HCT116 (cell line): ENCODE data around the gene KANK2. TPM values are rescaled to one million over a fixed set of nuclear protein-coding genes. Genes with fewer than 3 reads are reported as not detected.

Experiments
- ATAC-seq: fragments of 200-7000 bp; cut with Tn5 transposase; 2 replicates; pipeline ENCODE4 v1.9.1; 2020; ENCODE audit warnings: mild to moderate bottlenecking, moderate library complexity
- Bru-seq: library from RNA; stranded (reverse); fragments of 400-500 nt; gene quantifications from one replicate; lab custom pipeline; 2021; lab: Mats Ljungman, UMichigan
- BruChase-seq, 2 experiments: library from RNA; stranded (reverse); fragments of 400-500 nt; gene quantifications; one replicate each; lab custom pipeline; 2021; lab: Mats Ljungman, UMichigan
- BruUV-seq: library from RNA; stranded (reverse); fragments of 400-500 nt; replicated peaks from 2 replicates; lab custom pipeline; 2021; lab: Mats Ljungman, UMichigan
- CTCF ChIA-PET: fragments of 300-600 bp; sonication (Branson Sonifier 250); formaldehyde crosslinking; loops from one replicate; lab custom pipeline; 2021; ENCODE audit warnings: antibody characterized with exemption; lab: Charles Lee
- POLR2A ChIA-PET: fragments of 300-600, 350-600 bp; sonication (Branson Sonifier 250); formaldehyde crosslinking; loops from one replicate; lab custom pipeline; 2021; ENCODE audit warnings: antibody characterized with exemption; lab: Charles Lee
- RAD21 ChIA-PET, 2 experiments: fragments of 300-600 bp; sonication (Branson Sonifier 250); formaldehyde crosslinking; loops; one replicate each; lab custom pipeline; 2023; ENCODE audit warnings: low total read pairs in 2 of 2; ENCODE audit not compliant: uncharacterized antibody in 2 of 2, unreplicated experiment in 2 of 2, low non-redundant PET in 1 of 2; lab: Charles Lee
- DNase-seq: peaks from one replicate; pipeline ENCODE4 v3.0.0-alpha.2; 2010; ENCODE audit warnings: low read depth, low spot score
- H2AFZ ChIP-seq: fragments of 200-600 bp; shearing (Covaris generic), sonication (generic); 2 replicates; pipeline ENCODE4 v1.6.1; 2017; ENCODE audit warnings: low read depth, mixed run types, mixed read lengths, antibody characterized with exemption, low read length; ENCODE audit not compliant: poor library complexity, severe bottlenecking
- H3K27ac ChIP-seq: 2 replicates; pipeline ENCODE4 v1.5.1; 2012; ENCODE audit warnings: low read depth, low read length
- H3K27me3 ChIP-seq: fragments of 200-600 bp; sonication (generic); 2 replicates; pipeline ENCODE4 v1.6.1; 2016; ENCODE audit warnings: mixed run types, low read length, mixed read lengths; ENCODE audit not compliant: insufficient read depth
- H3K36me3 ChIP-seq, 2 experiments: fragments of 200-500 bp in 1 of 2; fragments of 200-600 bp in 1 of 2; sonication (Bioruptor generic) in 1 of 2; sonication (generic) in 1 of 2; 2 replicates each; pipeline versions ENCODE4 v1.5.1 to v1.6.1; 2014 to 2016; ENCODE audit warnings: low read length in 2 of 2, inconsistent platforms in 1 of 2, mixed read lengths in 1 of 2, mixed run types in 1 of 2; ENCODE audit not compliant: insufficient read depth in 2 of 2, control insufficient read depth in 1 of 2
- H3K4me1 ChIP-seq, 2 experiments: fragments of 200-600 bp in 1 of 2; sonication (generic) in 1 of 2; 2 replicates each; pipeline versions ENCODE4 v1.5.1 to v1.6.1; 2012 to 2017; ENCODE audit warnings: low read length in 2 of 2, inconsistent platforms in 1 of 2, mild to moderate bottlenecking in 1 of 2, mixed read lengths in 1 of 2, mixed run types in 1 of 2, moderate library complexity in 1 of 2; ENCODE audit not compliant: insufficient read depth in 2 of 2, control insufficient read depth in 1 of 2
- H3K4me2 ChIP-seq: fragments of 200-600 bp; sonication (generic); 2 replicates; pipeline ENCODE4 v1.6.1; 2017; ENCODE audit warnings: mixed run types, low read length, mixed read lengths
- H3K4me3 ChIP-seq, 2 experiments: fragments of 200-600 bp in 1 of 2; sonication (generic) in 1 of 2; replicated peaks in 1 of 2; 2 replicates each; pipeline ENCODE4 v1.5.1; 2011 to 2016; ENCODE audit warnings: low read length in 2 of 2, control low read depth in 1 of 2, low read depth in 1 of 2, mild to moderate bottlenecking in 1 of 2, mixed read lengths in 1 of 2, mixed run types in 1 of 2
- H3K79me2 ChIP-seq: fragments of 200-600 bp; sonication (generic); 2 replicates; pipeline ENCODE4 v1.6.1; 2017; ENCODE audit warnings: mild to moderate bottlenecking, mixed run types, low read length, moderate library complexity, mixed read lengths; ENCODE audit not compliant: insufficient read depth
- H3K9ac ChIP-seq: fragments of 200-600 bp; sonication (generic); 2 replicates; pipeline ENCODE4 v1.6.1; 2016; ENCODE audit warnings: low read length, mixed read lengths
- H3K9me2 ChIP-seq: fragments of 200-600 bp; sonication (generic), shearing (Covaris generic); 2 replicates; pipeline ENCODE4 v1.6.1; 2017; ENCODE audit warnings: mixed run types, mild to moderate bottlenecking, moderate library complexity; ENCODE audit not compliant: insufficient read depth
- H3K9me3 ChIP-seq, 2 experiments: fragments of 200-500 bp in 1 of 2; fragments of 200-600 bp in 1 of 2; sonication (Bioruptor generic) in 1 of 2; sonication (generic) in 1 of 2; 2 replicates each; pipeline ENCODE4 v1.6.1; 2014 to 2017; ENCODE audit warnings: low read length in 2 of 2, mixed read lengths in 2 of 2, inconsistent platforms in 1 of 2, low read depth in 1 of 2, mild to moderate bottlenecking in 1 of 2, mixed run types in 1 of 2, moderate library complexity in 1 of 2; ENCODE audit not compliant: control insufficient read depth in 1 of 2, insufficient read depth in 1 of 2
- H4K20me1 ChIP-seq: fragments of 200-600 bp; sonication (generic), shearing (Covaris generic); 2 replicates; pipeline ENCODE4 v1.6.1; 2017; ENCODE audit warnings: mixed run types, mild to moderate bottlenecking, moderate library complexity; ENCODE audit not compliant: insufficient read depth
- CBX3 ChIP-seq: IDR thresholded peaks from 2 replicates; pipeline ENCODE4 v1.6.1; 2012; ENCODE audit warnings: low read depth
- CEBPB ChIP-seq: IDR thresholded peaks from 2 replicates; pipeline ENCODE4 v1.6.1; 2012; ENCODE audit warnings: low read depth
- CTCF ChIP-seq, 3 experiments: fragments of 200-600 bp in 1 of 3; sonication (generic) in 1 of 3; IDR thresholded peaks in 2 of 3; conservative IDR thresholded peaks in 1 of 3; 2 replicates each; pipeline ENCODE4 v1.5.1; 2012 to 2017; ENCODE audit warnings: low read depth in 2 of 3, low read length in 2 of 3, antibody characterized with exemption in 1 of 3, borderline replicate concordance in 1 of 3, control low read depth in 1 of 3, mild to moderate bottlenecking in 1 of 3, mixed read lengths in 1 of 3, mixed run types in 1 of 3, moderate library complexity in 1 of 3; ENCODE audit not compliant: insufficient read depth in 1 of 3
- EGR1 ChIP-seq: IDR thresholded peaks from 2 replicates; pipeline ENCODE4 v1.6.1; 2012; ENCODE audit warnings: low read depth
- EZH2phosphoT487 ChIP-seq: fragments of 200-600 bp; IDR thresholded peaks from 2 replicates; pipeline ENCODE4 v1.6.1; 2018; ENCODE audit warnings: antibody characterized with exemption, borderline replicate concordance
- FOSL1 ChIP-seq: IDR thresholded peaks from 2 replicates; pipeline ENCODE4 v1.6.1; 2012; ENCODE audit warnings: low read depth
- JUND ChIP-seq: IDR thresholded peaks from 2 replicates; pipeline ENCODE4 v1.6.1; 2012
- POLR2A ChIP-seq: IDR thresholded peaks from 2 replicates; pipeline ENCODE4 v1.7.0; 2011; ENCODE audit warnings: borderline replicate concordance; ENCODE audit not compliant: insufficient read depth, insufficient read length; ENCODE audit errors: extremely low read depth
- POLR2AphosphoS5 ChIP-seq: IDR thresholded peaks from 2 replicates; pipeline ENCODE4 v1.6.1; 2011; ENCODE audit warnings: mild to moderate bottlenecking, low read depth, low read length, moderate library complexity
- RAD21 ChIP-seq: IDR thresholded peaks from 2 replicates; pipeline ENCODE4 v1.6.1; 2012; ENCODE audit warnings: low read depth, mild to moderate bottlenecking
- REST ChIP-seq: IDR thresholded peaks from 2 replicates; pipeline ENCODE4 v1.6.1; 2012; ENCODE audit warnings: low read depth
- SP1 ChIP-seq: IDR thresholded peaks from 2 replicates; pipeline ENCODE4 v1.6.1; 2012; ENCODE audit warnings: low read depth
- TCF7L2 ChIP-seq: IDR thresholded peaks from 2 replicates; pipeline ENCODE4 v1.7.0; 2011; ENCODE audit warnings: borderline replicate concordance, inconsistent platforms; ENCODE audit not compliant: insufficient read depth, insufficient read length; ENCODE audit errors: extremely low read depth
- YY1 ChIP-seq: IDR thresholded peaks from 2 replicates; pipeline ENCODE4 v1.6.1; 2011; ENCODE audit warnings: low read length, low read depth, moderate library complexity, mild to moderate bottlenecking; ENCODE audit not compliant: insufficient replicate concordance; ENCODE audit errors: extremely low read depth
- ZFX ChIP-seq: fragments of 450-650 bp; IDR thresholded peaks from 2 replicates; pipeline ENCODE4 v1.6.1; 2017
- ZNF274 ChIP-seq: fragments of 200-500 bp; sonication (Bioruptor generic); IDR thresholded peaks from 2 replicates; pipeline ENCODE4 v1.6.1; 2014; ENCODE audit warnings: mild to moderate bottlenecking, low read depth, low read length, inconsistent platforms
- intact Hi-C: fragments of 100-400 bp; cut with micrococcal nuclease; formaldehyde crosslinking; loops from 2 replicates; pipeline ENCODE4 v1.10.0; 2022
- long read RNA-seq: library from polyadenylated mRNA; unstranded; transcript quantifications from one replicate; pipeline ENCODE4 v2.0.0, GENCODE V29; 2021; ENCODE audit not compliant: unreplicated experiment
- polyA plus RNA-seq: library from polyadenylated mRNA; unstranded; fragments of >200 nt; gene quantifications from 2 replicates; pipeline ENCODE4 v1.2.1, GENCODE V29; 2012; ENCODE audit warnings: missing spikeins
- total RNA-seq: library from RNA; stranded (reverse); gene quantifications from one replicate; pipeline ENCODE4 v1.2.1, GENCODE V29; 2021; ENCODE audit not compliant: unreplicated experiment

The KANK2 gene
- total RNA-seq (43.6 TPM), Bru-seq, nascent RNA (percentile 49 among the genes with signal in this experiment), BruChase-seq, experiment 1, labeled RNA remaining after a 6-hour chase (percentile 69 among the genes with signal in this experiment), BruChase-seq, experiment 2, labeled RNA remaining after a 2-hour chase (percentile 67 among the genes with signal in this experiment)
- polyA plus RNA-seq = 41.1 and 45.3 TPM in 2 replicates
- long read RNA-seq, partial matches to known transcripts = 16 of 32 reads
- long read RNA-seq, other reads (novel, unspliced or antisense) = 16 of 32 reads

GRCh38 chr19:11197291-11198174, at the start of gene KANK2:
Gene KANK2 (minus strand): TSS chr19:11197545. CDS start chr19:11194511, 3,034 bp downstream.
- RAD21 ChIA-PET = interaction anchor here in 1 of 2 experiments (0.9 kb wide), 1 partner anchor 102 kb away, joined by 3 read pairs; no protein-coding TSS in a partner anchor
- no TSS peak for BruUV-seq
- intact Hi-C loops = no loop called here
- TF ChIP-seq YY1 = no peak
- no peak for TF ChIP-seq EZH2phosphoT487
- TF ChIP-seq CEBPB = no peak
- peak; percentile 35 for TF ChIP-seq POLR2A
- no peak for TF ChIP-seq REST
- TF ChIP-seq CBX3 = peak; percentile 21
- no peak for TF ChIP-seq RAD21
- TF ChIP-seq POLR2AphosphoS5 = peak; percentile 81
- TF ChIP-seq JUND = no peak
- TF ChIP-seq SP1 = peak; percentile 37
- TF ChIP-seq ZFX = no peak; the same call in 1 of the 2 replicates
- TF ChIP-seq EGR1 = peak; percentile 48; the same call in 1 of the 2 replicates
- TF ChIP-seq TCF7L2 = no peak
- no peak for TF ChIP-seq CTCF (IDR thresholded peaks at IDR 0.05 in 2 of 3, conservative IDR thresholded peaks at IDR 0.05 in 1 of 3; ENCODE audit: borderline replicate concordance in 1 of 3, insufficient read depth in 1 of 3, low read depth in 2 of 3, low read length in 2 of 3)
- TF ChIP-seq FOSL1 = no peak
- TF ChIP-seq ZNF274 = no peak

More at GRCh38 chr19:11197291-11198174, at the start of gene KANK2:
- Histone ChIP-seq H3K4me1 (peaks cover 18 to 25% of the 10 kb centered on the region in 2 experiments), H3K27ac (peak within 1 kb of the TSS; percentile 81), H3K9ac (peak within 1 kb of the TSS; percentile 66), H3K27me3 (no peaks in the 10 kb centered on the region), H3K9me2 (no peaks in the 10 kb centered on the region), H3K4me3 (peak within 1 kb of the TSS; percentile 63 to 78), H3K9me3 (no peaks in the 10 kb centered on the region), H3K36me3 (peaks cover 0 to 3% of the 10 kb centered on the region in 2 experiments; a peak in 1 of 4 replicates), H3K4me2 (peak within 1 kb of the TSS; percentile 75), H4K20me1 (no peaks in the 10 kb centered on the region), H3K79me2 (0 out of 2 replicates have a peak, but pooled peaks cover 2% of the 10 kb centered on the region), H2AFZ (no peak within 1 kb of the TSS)
- ChIA-PET CTCF (interaction anchor here (1.0 to 1.3 kb wide), 3 partner anchors 55 to 71 kb away, joined by 3 to 5 read pairs (median 4); no protein-coding TSS in a partner anchor), POLR2A (interaction anchor here (1.0 to 1.4 kb wide), 3 partner anchors 54 to 59 kb away, joined by 3 to 10 read pairs (median 3); no protein-coding TSS in a partner anchor)
- ATAC-seq (peak; percentile 89), DNase-seq (peak; percentile 50)
